Astrocyte (in vitro differentiated cells and primary cell): ENCODE measurements around the gene CDC42BPA. TPM values are rescaled to one million over a fixed set of nuclear protein-coding genes. Genes with fewer than 3 reads are reported as not detected.

Source experiments
- DNase-seq: peaks from one replicate; pipeline ENCODE4 v3.0.0-alpha.2; 2010; ENCODE audit warnings: low read depth
- FAIRE-seq: peaks from 2 replicates; lab custom pipeline; 2011; peaks lifted over from hg19 to GRCh38; lab: Jason Lieb, UNC
- H2AFZ ChIP-seq: 2 replicates; pipeline ENCODE4 v1.6.0; 2012; ENCODE audit warnings: low read depth, low read length, inconsistent platforms
- H3K27ac ChIP-seq: 2 replicates; pipeline ENCODE4 v1.5.1; 2011; ENCODE audit warnings: low read depth, low read length, inconsistent platforms
- H3K27me3 ChIP-seq: 2 replicates; pipeline ENCODE4 v1.6.0; 2011; ENCODE audit warnings: low read length, inconsistent platforms; ENCODE audit not compliant: insufficient read depth
- H3K36me3 ChIP-seq: 2 replicates; pipeline ENCODE4 v1.5.1; 2011; ENCODE audit warnings: low read length, inconsistent platforms; ENCODE audit not compliant: insufficient read depth
- H3K4me1 ChIP-seq: 2 replicates; pipeline ENCODE4 v1.5.1; 2011; ENCODE audit warnings: low read length, inconsistent platforms; ENCODE audit not compliant: insufficient read depth
- H3K4me2 ChIP-seq: 2 replicates; pipeline ENCODE4 v1.6.0; 2012; ENCODE audit warnings: low read length, inconsistent platforms
- H3K4me3 ChIP-seq: 2 replicates; pipeline ENCODE4 v1.5.1; 2011; ENCODE audit warnings: low read depth, mild to moderate bottlenecking, low read length, inconsistent platforms; ENCODE audit not compliant: insufficient read depth
- H3K79me2 ChIP-seq: 2 replicates; pipeline ENCODE4 v1.6.0; 2012; ENCODE audit warnings: mild to moderate bottlenecking, low read length, inconsistent platforms; ENCODE audit not compliant: insufficient read depth
- H3K9ac ChIP-seq: 2 replicates; pipeline ENCODE4 v1.6.0; 2012; ENCODE audit warnings: mild to moderate bottlenecking, low read length, inconsistent platforms
- H3K9me3 ChIP-seq: 2 replicates; pipeline ENCODE4 v1.5.1; 2012; ENCODE audit warnings: low read depth, mild to moderate bottlenecking, low read length, inconsistent platforms; ENCODE audit not compliant: insufficient read depth
- H4K20me1 ChIP-seq: 2 replicates; pipeline ENCODE4 v1.6.0; 2012; ENCODE audit warnings: low read length, inconsistent platforms; ENCODE audit not compliant: insufficient read depth
- H3K27ac Mint-ChIP-seq: one replicate; pipeline ENCODE4 v1.8.0; 2021; ENCODE audit warnings: mild to moderate bottlenecking, mixed read lengths; ENCODE audit not compliant: unreplicated experiment
- H3K27me3 Mint-ChIP-seq: one replicate; pipeline ENCODE4 v1.8.0; 2021; ENCODE audit warnings: low read depth, mixed read lengths; ENCODE audit not compliant: unreplicated experiment
- H3K36me3 Mint-ChIP-seq: one replicate; pipeline ENCODE4 v1.8.0; 2021; ENCODE audit warnings: low read depth, mixed read lengths; ENCODE audit not compliant: unreplicated experiment
- H3K4me1 Mint-ChIP-seq: one replicate; pipeline ENCODE4 v1.8.0; 2021; ENCODE audit warnings: low read depth, mixed read lengths; ENCODE audit not compliant: unreplicated experiment
- H3K4me3 Mint-ChIP-seq: one replicate; pipeline ENCODE4 v1.8.0; 2021; ENCODE audit warnings: mild to moderate bottlenecking, moderate library complexity, mixed read lengths; ENCODE audit not compliant: unreplicated experiment
- H3K9me3 Mint-ChIP-seq: one replicate; pipeline ENCODE4 v1.8.0; 2021; ENCODE audit warnings: mild to moderate bottlenecking, mixed read lengths; ENCODE audit not compliant: unreplicated experiment
- EZH2 ChIP-seq: IDR thresholded peaks from 2 replicates; pipeline ENCODE4 v1.6.1; 2012; ENCODE audit warnings: mild to moderate bottlenecking, low read length, inconsistent platforms; ENCODE audit not compliant: insufficient read depth
- total RNA-seq: library from RNA; stranded (reverse); gene quantifications from 2 replicates; pipeline ENCODE4 v1.2.1, GENCODE V29; 2021
- TF ChIP-seq, protein P1 (sequence below): IDR thresholded peaks from 2 replicates; pipeline ENCODE4 v1.5.1; 2011; ENCODE audit warnings: low read depth, mild to moderate bottlenecking, inconsistent platforms, low read length, moderate library complexity; ENCODE audit not compliant: insufficient read depth

Gene CDC42BPA
- total RNA-seq, 1 donor from 2014 or later, result 34.5 TPM

DNA sequence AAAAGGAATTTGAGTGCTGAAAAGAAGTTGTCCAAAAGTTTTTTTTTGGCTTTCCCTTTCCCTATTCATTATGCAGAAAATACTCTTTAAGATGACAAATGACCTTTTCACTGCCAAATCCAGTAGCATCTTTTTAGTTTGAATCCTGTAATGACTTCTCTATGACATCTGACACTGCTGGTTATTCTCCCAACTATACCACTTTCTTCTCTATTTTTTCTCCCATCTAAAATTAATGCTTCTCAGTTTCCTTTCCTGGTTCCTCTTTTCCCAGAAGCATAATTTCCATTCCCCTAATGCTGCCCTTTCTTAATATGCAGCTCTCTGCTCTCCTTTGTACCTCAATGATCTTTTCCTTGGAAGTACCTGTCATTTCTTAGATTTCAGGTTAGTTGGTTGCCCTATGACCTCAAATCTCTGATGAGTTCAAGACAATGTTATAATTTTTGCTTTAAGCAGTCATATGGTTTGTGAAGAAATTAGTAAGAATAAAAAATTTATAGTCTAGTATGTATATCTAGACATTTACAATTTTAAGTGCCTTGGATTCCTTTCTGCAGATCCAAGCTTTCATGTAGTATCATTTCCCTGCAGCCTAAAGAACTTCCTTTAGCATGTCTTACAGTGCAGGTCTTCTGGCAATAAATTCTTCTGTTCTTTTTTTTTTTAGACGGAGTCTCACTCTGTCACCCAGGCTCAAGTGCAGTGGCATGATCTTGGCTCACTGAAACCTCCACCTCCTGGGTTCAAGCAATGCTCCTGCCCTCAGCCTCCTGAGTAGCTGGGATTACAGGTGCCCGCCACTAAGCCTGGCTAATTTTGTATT, 150.8 kb downstream of the CDC42BPA start:
- Histone ChIP-seq H2AFZ (no peak overlapping the region), H3K9ac (no peak overlapping the region), H3K27me3 (no peaks in the 10 kb centered on the region), H3K4me3 (no peak overlapping the region), H3K27ac (no peak overlapping the region), H3K9me3 (no peaks in the 10 kb centered on the region), H3K4me1 (no peaks in the 10 kb centered on the region), H4K20me1 (peaks cover 21% of the 10 kb centered on the region), H3K4me2 (no peak overlapping the region), H3K36me3 (no peaks in the 10 kb centered on the region), H3K79me2 (peaks cover 5% of the 10 kb centered on the region)
- no peaks in the 10 kb centered on the region for H3K36me3 Mint-ChIP-seq
- TF ChIP-seq, protein P1, sequence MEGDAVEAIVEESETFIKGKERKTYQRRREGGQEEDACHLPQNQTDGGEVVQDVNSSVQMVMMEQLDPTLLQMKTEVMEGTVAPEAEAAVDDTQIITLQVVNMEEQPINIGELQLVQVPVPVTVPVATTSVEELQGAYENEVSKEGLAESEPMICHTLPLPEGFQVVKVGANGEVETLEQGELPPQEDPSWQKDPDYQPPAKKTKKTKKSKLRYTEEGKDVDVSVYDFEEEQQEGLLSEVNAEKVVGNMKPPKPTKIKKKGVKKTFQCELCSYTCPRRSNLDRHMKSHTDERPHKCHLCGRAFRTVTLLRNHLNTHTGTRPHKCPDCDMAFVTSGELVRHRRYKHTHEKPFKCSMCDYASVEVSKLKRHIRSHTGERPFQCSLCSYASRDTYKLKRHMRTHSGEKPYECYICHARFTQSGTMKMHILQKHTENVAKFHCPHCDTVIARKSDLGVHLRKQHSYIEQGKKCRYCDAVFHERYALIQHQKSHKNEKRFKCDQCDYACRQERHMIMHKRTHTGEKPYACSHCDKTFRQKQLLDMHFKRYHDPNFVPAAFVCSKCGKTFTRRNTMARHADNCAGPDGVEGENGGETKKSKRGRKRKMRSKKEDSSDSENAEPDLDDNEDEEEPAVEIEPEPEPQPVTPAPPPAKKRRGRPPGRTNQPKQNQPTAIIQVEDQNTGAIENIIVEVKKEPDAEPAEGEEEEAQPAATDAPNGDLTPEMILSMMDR, result no peak
- TF ChIP-seq EZH2, result no peak
- no peaks in the 10 kb centered on the region for H3K27me3 Mint-ChIP-seq
- no peak overlapping the region for H3K4me3 Mint-ChIP-seq
- DNase-seq (no peak), FAIRE-seq (no peak)
- H3K27ac Mint-ChIP-seq, result no peak overlapping the region
- H3K9me3 Mint-ChIP-seq, result no peaks in the 10 kb centered on the region
- H3K4me1 Mint-ChIP-seq, result peaks cover 8% of the 10 kb centered on the region

DNA sequence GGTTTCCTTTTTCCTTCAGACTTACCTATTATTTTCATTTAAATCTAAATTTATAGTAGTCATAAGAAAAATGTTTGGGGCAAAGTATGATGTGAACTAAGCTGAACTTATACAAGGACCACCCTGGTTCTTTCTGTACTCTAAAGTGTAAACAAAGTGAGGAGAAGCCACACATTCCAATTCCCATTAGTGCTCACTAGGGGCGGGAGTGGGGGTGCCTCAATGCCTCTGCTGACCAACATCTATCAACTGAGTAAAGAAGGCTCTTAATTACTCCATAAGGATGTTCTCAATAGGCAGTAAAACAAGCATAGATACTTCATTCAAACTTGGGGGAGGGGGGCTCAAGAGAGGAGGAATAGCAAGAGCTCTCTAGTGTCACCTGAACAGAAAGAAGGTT, 151.7 kb downstream of the CDC42BPA start:
- Mint-ChIP-seq H3K4me1 (peaks cover 8% of the 10 kb centered on the region), H3K4me3 (no peak overlapping the region), H3K9me3 (no peaks in the 10 kb centered on the region), H3K27ac (no peak overlapping the region), H3K27me3 (no peaks in the 10 kb centered on the region), H3K36me3 (no peaks in the 10 kb centered on the region)
- Histone ChIP-seq H3K4me1 (no peaks in the 10 kb centered on the region), H2AFZ (no peak overlapping the region), H3K4me2 (no peak overlapping the region), H3K9ac (no peak overlapping the region), H4K20me1 (peaks cover 19% of the 10 kb centered on the region), H3K36me3 (no peaks in the 10 kb centered on the region), H3K4me3 (no peak overlapping the region), H3K79me2 (peaks cover 5% of the 10 kb centered on the region), H3K27me3 (no peaks in the 10 kb centered on the region), H3K9me3 (no peaks in the 10 kb centered on the region), H3K27ac (no peak overlapping the region)
- DNase-seq (no peak), FAIRE-seq (no peak)
- TF ChIP-seq EZH2, result no peak
- TF ChIP-seq, protein P1, result no peak

DNA sequence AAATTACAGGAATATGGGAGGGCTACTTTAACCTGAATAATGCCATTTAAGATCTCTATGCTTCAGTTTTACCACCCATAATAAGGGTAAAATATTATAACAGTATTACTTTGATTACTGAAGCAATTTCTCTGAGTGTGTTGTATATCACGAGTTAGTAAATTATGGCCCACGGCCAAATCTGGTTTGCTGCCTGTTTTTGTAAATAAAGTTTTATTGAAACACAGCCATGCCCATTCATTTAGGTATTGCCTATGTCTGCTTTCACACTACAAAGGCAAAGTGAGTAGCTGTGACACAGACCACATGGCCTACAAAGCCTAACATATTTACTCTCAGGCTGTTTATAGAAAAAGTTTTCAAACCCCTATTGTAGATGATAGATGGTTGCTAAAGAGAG, 156.8 kb downstream of the CDC42BPA start:
- peaks cover 3% of the 10 kb centered on the region for H3K4me1 ChIP-seq
- no peak for DNase-seq
- no peaks in the 10 kb centered on the region for H3K27me3 ChIP-seq
- no peak overlapping the region for H3K27ac ChIP-seq
- Mint-ChIP-seq H3K27ac (no peak overlapping the region), H3K9me3 (no peaks in the 10 kb centered on the region), H3K36me3 (peaks cover 5% of the 10 kb centered on the region), H3K4me1 (no peaks in the 10 kb centered on the region), H3K27me3 (no peaks in the 10 kb centered on the region), H3K4me3 (no peak overlapping the region)
- no peak overlapping the region for H3K9ac ChIP-seq
- no peaks in the 10 kb centered on the region for H3K9me3 ChIP-seq
- H3K4me3 ChIP-seq, result no peak overlapping the region
- TF ChIP-seq EZH2, result no peak
- TF ChIP-seq, protein P1, result no peak
- no peak for FAIRE-seq
- H3K4me2 ChIP-seq, result no peak overlapping the region
- H4K20me1 ChIP-seq, result peaks cover 3% of the 10 kb centered on the region
- no peaks in the 10 kb centered on the region for H3K79me2 ChIP-seq
- H3K36me3 ChIP-seq, result peaks cover 9% of the 10 kb centered on the region
- no peak overlapping the region for H2AFZ ChIP-seq
